Activated T-cell treated with anti-CD3 and anti-CD28 coated beads for 4 hours (primary cell): ENCODE data around the gene PCDH9.

Experiments used
- DNase-seq: peaks from one replicate; pipeline ENCODE4 v3.0.0-alpha.2; 2020

The PCDH9 gene

GRCh38 chr13:66965181-66965580 lies 265.0 kb downstream of the PCDH9 start:
- DNase-seq: no peak

GRCh38 chr13:66962953-66963352 lies 267.2 kb downstream of the PCDH9 start:
- no peak for DNase-seq

- DNase-seq: no peak
Measured at GRCh38 chr13:66958611-66959010, 271.5 kb downstream of the PCDH9 start.

- no peak for DNase-seq
Measured at GRCh38 chr13:66952507-66952906, 277.6 kb downstream of the PCDH9 start.

GRCh38 chr13:66951426-66951825 lies 278.7 kb downstream of the PCDH9 start:
- no peak for DNase-seq

GRCh38 chr13:66950666-66951065 lies 279.5 kb downstream of the PCDH9 start:
- no peak for DNase-seq

GRCh38 chr13:66948910-66949309 lies 281.2 kb downstream of the PCDH9 start:
- DNase-seq: no peak

- no peak for DNase-seq
Measured at GRCh38 chr13:66943530-66943929, 286.6 kb downstream of the PCDH9 start.

- DNase-seq: no peak
Measured at GRCh38 chr13:66940113-66940512, 290.0 kb downstream of the PCDH9 start.

- no peak for DNase-seq
Measured at GRCh38 chr13:66937423-66937822, 292.7 kb downstream of the PCDH9 start.

GRCh38 chr13:66933994-66934393 lies 296.1 kb downstream of the PCDH9 start:
- no peak for DNase-seq

GRCh38 chr13:66933527-66933926 lies 296.6 kb downstream of the PCDH9 start:
- no peak for DNase-seq

- DNase-seq: no peak
Measured at GRCh38 chr13:66927562-66927961, 302.6 kb downstream of the PCDH9 start.

- no peak for DNase-seq
Measured at GRCh38 chr13:66926851-66927524, 303.1 kb downstream of the PCDH9 start.

GRCh38 chr13:66926200-66926850 lies 303.8 kb downstream of the PCDH9 start:
- DNase-seq: no peak

GRCh38 chr13:66922444-66922843 lies 307.7 kb downstream of the PCDH9 start:
- no peak for DNase-seq

GRCh38 chr13:66921437-66921836 lies 308.7 kb downstream of the PCDH9 start:
- no peak for DNase-seq

- DNase-seq: no peak
Measured at GRCh38 chr13:66915596-66916185, 314.4 kb downstream of the PCDH9 start.

- DNase-seq: no peak
Measured at GRCh38 chr13:66914155-66914554, 316.0 kb downstream of the PCDH9 start.

- no peak for DNase-seq
Measured at GRCh38 chr13:66911411-66911939, 318.7 kb downstream of the PCDH9 start.

GRCh38 chr13:66899955-66900354 lies 330.2 kb downstream of the PCDH9 start:
- no peak for DNase-seq

- DNase-seq: no peak
Measured at GRCh38 chr13:66896933-66897332, 333.2 kb downstream of the PCDH9 start.

- no peak for DNase-seq
Measured at GRCh38 chr13:66895780-66896179, 334.4 kb downstream of the PCDH9 start.

- DNase-seq: no peak
Measured at GRCh38 chr13:66895320-66895719, 334.8 kb downstream of the PCDH9 start.
